GM20000 (cell line): ENCODE results near the gene GASK1B.

Experiments
- DNase-seq: peaks from one replicate; pipeline ENCODE4 v3.0.0; 2012; ENCODE audit warnings: low spot score
- TF ChIP-seq, protein P1 (sequence below): IDR thresholded peaks from 2 replicates; pipeline ENCODE4 v1.5.1; 2012; ENCODE audit warnings: mild to moderate bottlenecking, control low read depth; ENCODE audit errors: extremely low read depth, missing control alignments

Gene GASK1B

DNA sequence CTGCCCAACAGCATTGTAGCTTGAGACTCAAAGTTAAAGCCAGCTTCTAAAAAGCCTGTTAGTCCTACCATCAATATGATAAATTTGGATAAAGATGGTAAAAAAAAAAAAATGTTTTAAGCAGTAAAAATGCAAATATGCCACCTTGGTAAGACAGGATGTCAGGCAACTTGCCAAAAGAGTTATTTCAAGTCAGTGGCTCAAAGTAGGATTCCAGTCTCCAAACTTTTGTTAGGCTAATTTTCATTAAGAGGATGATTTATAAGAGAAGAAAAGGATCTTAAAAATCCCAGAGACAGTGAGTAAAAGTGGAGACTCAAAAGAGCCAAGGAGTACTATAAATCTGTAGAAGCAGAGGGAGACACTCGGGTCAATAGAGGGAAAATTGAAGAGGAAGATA, 47.5 kb downstream of the GASK1B start:
- no peak for DNase-seq
- TF ChIP-seq, protein P1, sequence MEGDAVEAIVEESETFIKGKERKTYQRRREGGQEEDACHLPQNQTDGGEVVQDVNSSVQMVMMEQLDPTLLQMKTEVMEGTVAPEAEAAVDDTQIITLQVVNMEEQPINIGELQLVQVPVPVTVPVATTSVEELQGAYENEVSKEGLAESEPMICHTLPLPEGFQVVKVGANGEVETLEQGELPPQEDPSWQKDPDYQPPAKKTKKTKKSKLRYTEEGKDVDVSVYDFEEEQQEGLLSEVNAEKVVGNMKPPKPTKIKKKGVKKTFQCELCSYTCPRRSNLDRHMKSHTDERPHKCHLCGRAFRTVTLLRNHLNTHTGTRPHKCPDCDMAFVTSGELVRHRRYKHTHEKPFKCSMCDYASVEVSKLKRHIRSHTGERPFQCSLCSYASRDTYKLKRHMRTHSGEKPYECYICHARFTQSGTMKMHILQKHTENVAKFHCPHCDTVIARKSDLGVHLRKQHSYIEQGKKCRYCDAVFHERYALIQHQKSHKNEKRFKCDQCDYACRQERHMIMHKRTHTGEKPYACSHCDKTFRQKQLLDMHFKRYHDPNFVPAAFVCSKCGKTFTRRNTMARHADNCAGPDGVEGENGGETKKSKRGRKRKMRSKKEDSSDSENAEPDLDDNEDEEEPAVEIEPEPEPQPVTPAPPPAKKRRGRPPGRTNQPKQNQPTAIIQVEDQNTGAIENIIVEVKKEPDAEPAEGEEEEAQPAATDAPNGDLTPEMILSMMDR, result no peak
